Activated T-helper 9 cell treated with anti-CD3 and anti-CD28 coated beads, Interleukin-2, amount 50 U/mL, for 16 hours (primary cell): ENCODE data around the gene TSPOAP1.

Experiments
- DNase-seq: peaks from one replicate; pipeline ENCODE4 v3.0.0-alpha.2; 2020; ENCODE audit warnings: low read depth

TSPOAP1 gene

GRCh38 chr17:58252141-58252540 lies 76.5 kb downstream of the TSPOAP1 start:
- DNase-seq: no peak
